Omental fat pad (tissue), 4 donors: ENCODE results near the gene FYB1. TPM values are rescaled to one million over a fixed set of nuclear protein-coding genes. Genes with fewer than 3 reads are reported as not detected.

ENCODE experiments used
- ATAC-seq: fragments of 150-250 bp; one replicate; pipeline ENCODE4 v1.9.1; 2016; ENCODE audit warnings: mild to moderate bottlenecking, moderate library complexity; ENCODE audit not compliant: low FRiP score
- DNase-seq: peaks from one replicate; pipeline ENCODE4 v3.0.0-alpha.2; 2019; ENCODE audit warnings: low spot score
- CTCF ChIP-seq, 3 donors: fragments of 450-650 bp; IDR thresholded peaks; one replicate each; pipeline ENCODE4 v1.5.1; 2016 to 2017; ENCODE audit warnings: antibody characterized with exemption in 3 of 3, mild to moderate bottlenecking in 3 of 3, moderate library complexity in 2 of 3
- total RNA-seq, 4 donors: library from RNA; depleted of rRNA; stranded (reverse); fragments of >200 nt; gene quantifications; one replicate each; pipeline ENCODE4 v1.1.0, GENCODE V29; 2016

FYB1 gene
- total RNA-seq, 4 donors from 2014 or later: 13.2 to 46.2 (median 22.6) TPM

- DNase-seq (no peak), ATAC-seq (no peak)
- no peak for TF ChIP-seq CTCF (IDR thresholded peaks at IDR 0.05)
Observed at GRCh38 chr5:39057734-39058133, 161.6 kb downstream of the FYB1 start.

GRCh38 chr5:39055768-39056398 is 163.5 kb downstream of the FYB1 start:
- no peak for ATAC-seq

More at GRCh38 chr5:39055768-39056398, 163.5 kb downstream of the FYB1 start:
- DNase-seq: no peak
- no peak for TF ChIP-seq CTCF (IDR thresholded peaks at IDR 0.05)

Other genes with a start within 250 kb of the FYB1 start
- gene RICTOR, start 145.2 kb downstream of the FYB1 start, total RNA-seq: 10 to 100 TPM; 20.4 to 47.1 (median 32.2) TPM
- 1 to 10 TPM in 1 of 4 donors, under 1 TPM in 1, not detected in 2; 0.12 to 1.1 TPM for gene C9, start 144.9 kb upstream of the FYB1 start, total RNA-seq
- 100 to 1,000 TPM; 141 to 255 (median 171) TPM for gene DAB2, start 205.4 kb upstream of the FYB1 start, total RNA-seq